GM12874 (cell line): ENCODE results near the gene GNG11.

ENCODE experiments used
- TF ChIP-seq, protein P1 (sequence below): IDR thresholded peaks from 2 replicates; pipeline ENCODE4 v1.5.1; 2011; ENCODE audit warnings: low read depth, mild to moderate bottlenecking, control low read depth, low read length, moderate library complexity; ENCODE audit not compliant: insufficient read depth

Gene GNG11

DNA sequence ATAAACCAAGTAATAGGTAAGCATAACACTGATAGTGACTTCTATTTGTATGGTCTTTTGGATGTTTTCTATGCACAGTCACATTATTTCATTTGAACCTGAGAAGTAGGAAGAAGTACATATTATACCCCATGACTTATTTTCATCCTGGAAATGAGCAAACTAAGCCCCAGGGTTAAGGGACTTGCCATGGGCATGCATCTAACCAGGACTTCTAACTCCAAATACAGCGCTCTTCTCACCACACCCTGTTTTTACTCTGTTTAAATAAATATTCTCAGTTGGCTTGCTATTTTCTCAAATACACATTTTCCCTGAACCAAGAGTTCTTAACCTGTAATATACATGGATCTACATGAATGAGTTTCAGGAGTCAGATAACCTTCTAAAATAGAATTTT is 16.3 kb downstream of the GNG11 start:
- TF ChIP-seq, protein P1, sequence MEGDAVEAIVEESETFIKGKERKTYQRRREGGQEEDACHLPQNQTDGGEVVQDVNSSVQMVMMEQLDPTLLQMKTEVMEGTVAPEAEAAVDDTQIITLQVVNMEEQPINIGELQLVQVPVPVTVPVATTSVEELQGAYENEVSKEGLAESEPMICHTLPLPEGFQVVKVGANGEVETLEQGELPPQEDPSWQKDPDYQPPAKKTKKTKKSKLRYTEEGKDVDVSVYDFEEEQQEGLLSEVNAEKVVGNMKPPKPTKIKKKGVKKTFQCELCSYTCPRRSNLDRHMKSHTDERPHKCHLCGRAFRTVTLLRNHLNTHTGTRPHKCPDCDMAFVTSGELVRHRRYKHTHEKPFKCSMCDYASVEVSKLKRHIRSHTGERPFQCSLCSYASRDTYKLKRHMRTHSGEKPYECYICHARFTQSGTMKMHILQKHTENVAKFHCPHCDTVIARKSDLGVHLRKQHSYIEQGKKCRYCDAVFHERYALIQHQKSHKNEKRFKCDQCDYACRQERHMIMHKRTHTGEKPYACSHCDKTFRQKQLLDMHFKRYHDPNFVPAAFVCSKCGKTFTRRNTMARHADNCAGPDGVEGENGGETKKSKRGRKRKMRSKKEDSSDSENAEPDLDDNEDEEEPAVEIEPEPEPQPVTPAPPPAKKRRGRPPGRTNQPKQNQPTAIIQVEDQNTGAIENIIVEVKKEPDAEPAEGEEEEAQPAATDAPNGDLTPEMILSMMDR = no peak

DNA sequence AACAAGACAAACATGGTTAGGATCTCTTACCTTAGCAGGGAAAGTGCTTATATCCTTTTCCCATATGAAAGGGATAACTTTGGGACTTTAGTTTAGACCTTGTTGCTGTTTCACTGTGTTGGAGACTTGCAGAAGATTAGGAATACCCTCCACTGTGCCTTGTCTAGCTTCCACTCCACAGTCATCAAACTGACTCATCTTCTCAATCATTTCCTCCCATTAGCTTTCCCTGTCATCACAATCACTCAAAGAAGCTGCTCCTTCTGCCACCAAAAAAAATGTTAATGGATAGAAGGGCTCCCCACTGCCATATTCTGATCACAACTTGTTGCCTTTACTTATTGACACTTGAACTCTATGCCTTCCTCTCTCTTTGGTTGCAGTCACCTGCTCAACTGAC is 16.8 kb downstream of the GNG11 start:
- TF ChIP-seq, protein P1 = no peak

DNA sequence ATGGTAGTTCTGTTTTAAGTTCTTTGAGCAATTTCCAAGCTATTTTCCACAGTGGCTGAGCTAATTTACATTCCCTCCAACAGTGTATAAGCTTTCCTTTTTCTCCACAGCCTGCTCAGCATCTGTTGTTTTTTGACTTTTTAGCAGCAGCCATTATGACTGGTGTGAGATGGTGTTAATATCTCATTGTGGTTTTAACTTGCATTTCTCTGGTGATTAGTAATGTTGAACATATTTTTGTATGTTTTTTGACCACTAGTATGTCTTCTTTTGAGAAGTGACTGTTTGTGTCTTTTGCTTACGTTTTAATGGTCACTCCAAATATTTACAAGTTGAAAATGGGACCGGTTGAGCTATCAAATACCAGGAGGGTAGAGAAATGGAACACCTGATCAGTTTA is 20.4 kb downstream of the GNG11 start:
- TF ChIP-seq, protein P1 = no peak

DNA sequence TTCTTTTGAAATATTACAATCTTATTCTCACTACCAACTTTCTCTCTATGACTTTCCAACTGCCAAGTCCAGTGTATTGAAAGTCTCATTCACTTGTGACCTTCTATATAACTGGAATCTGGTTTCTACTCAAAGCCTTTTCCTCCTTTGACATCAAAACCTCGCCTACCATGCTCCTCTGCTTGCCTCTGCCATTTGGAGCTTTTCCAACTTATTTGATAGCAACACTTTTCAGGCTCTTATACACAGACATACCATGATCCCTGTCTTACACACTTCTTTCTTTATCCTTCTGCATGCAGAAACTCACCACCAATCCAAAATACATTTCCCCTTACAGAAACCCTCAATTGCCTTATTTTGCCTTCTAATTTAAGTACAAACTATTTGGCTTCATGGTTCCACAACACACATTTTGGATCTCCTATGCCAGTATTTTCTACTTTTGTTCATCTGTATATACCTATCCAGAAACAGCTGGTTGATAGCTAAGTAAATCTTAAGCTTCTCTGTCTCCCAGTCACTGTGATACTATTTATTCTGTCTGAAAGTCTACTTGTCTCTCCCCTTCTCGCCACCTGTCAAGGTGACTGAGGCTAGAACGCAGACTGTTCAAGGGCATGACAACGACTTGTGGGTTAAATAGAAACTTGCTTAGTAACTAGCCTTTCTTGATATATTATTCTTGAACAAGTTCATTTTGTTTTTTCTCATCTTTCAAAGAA is 22.4 kb downstream of the GNG11 start:
- TF ChIP-seq, protein P1 = no peak

DNA sequence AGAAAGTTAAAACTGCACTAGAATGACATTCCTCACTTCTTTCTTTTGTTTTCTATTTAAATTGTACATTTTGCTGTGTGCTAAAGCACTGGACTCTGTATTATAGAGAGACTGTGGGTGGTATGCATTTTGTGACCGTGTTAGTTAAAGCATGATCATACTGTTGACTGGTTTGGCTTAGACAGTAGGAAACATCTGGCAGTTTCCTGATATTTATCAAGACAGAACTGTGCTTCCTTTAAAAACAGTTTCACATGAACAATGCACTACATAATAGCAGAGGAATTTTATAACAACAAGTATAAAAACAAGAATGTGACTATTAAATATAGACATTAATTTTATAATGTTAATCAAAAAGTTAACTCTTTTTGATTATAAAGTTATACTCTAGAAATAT is 23.1 kb downstream of the GNG11 start:
- TF ChIP-seq, protein P1 = no peak

DNA sequence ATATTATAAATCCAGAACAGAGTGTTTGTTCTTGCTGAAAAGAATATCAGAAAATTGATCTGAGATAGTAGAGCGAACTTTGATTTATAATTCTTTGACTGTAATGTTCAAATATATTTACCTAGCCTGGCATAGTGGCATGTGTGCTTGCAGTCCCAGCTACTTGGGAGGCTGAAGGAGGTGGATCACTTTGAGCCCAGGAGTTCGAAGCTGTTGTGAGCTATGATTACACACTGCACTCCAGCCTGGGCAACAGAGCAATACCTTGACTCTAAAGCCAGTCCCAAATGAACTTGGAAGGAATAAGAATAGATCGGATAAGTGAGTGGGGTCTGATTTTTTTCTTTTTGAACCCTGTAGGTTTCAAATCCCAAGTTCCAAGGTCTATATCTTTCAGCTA is 23.5 kb downstream of the GNG11 start:
- TF ChIP-seq, protein P1 = no peak

DNA sequence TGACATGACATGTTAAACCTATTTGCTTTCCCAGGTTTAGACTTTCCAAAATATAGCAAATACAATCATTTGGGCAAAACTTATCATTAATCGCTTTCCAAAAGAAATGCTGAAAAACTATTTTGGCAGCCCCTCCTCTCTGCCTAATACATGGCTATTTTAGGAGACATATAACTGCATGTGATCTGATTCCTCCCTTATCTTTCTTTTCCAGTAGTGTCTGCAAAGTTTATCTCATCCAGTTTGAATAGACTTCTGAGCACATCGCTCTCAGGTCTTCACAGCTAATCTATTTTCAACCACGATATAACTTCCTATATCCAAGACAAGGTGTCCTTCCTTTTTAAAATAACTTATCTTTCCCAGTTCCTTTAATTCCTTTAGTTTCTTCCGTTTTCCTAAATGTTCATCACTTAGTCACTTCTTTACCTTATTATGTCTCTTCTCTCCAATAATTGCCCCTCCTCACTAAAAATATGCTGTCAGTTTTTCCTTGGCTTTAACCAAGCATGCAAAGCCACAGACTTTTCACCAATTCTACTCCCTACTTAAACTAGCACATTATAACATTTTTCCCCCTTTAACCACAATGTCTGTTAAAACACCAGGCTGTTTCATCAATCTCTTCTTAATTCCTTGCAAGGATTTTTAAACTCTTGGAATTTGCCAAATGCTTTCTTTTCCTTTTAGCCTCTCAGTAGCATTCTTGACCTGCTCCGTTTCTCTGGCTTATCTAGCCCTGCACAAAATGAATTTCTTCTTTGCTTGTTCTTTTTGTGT is 24.4 kb downstream of the GNG11 start:
- TF ChIP-seq, protein P1 = no peak
